Left ventricle myocardium inferior (tissue), 1 donor: ENCODE data around the gene TRAF3IP3. TPM values are rescaled to one million over a fixed set of nuclear protein-coding genes. Genes with fewer than 3 reads are reported as not detected.

Source experiments
- DNase-seq: peaks from one replicate; pipeline ENCODE4 v3.0.0-alpha.2; 2020
- H3K27ac ChIP-seq: fragments of 200-600 bp; replicated peaks from 2 replicates; pipeline ENCODE4 v1.8.0; 2021
- H3K27me3 ChIP-seq: fragments of 200-600 bp; 2 replicates; pipeline ENCODE4 v1.8.0; 2021; ENCODE audit warnings: low read depth
- H3K36me3 ChIP-seq: fragments of 200-600 bp; 2 replicates; pipeline ENCODE4 v1.8.0; 2021
- H3K4me1 ChIP-seq: fragments of 200-600 bp; 2 replicates; pipeline ENCODE4 v1.8.0; 2021
- H3K4me3 ChIP-seq: fragments of 200-600 bp; 2 replicates; pipeline ENCODE4 v1.8.0; 2021; ENCODE audit warnings: mild to moderate bottlenecking, moderate library complexity
- H3K9me3 ChIP-seq: fragments of 200-600 bp; replicated peaks from 2 replicates; pipeline ENCODE4 v1.8.0; 2021
- CTCF ChIP-seq: fragments of 200-600 bp; IDR thresholded peaks from 2 replicates; pipeline ENCODE4 v1.8.0; 2021; ENCODE audit warnings: antibody characterized with exemption, mild to moderate bottlenecking, borderline replicate concordance
- intact Hi-C: fragments of 100-400 bp; cut with micrococcal nuclease; formaldehyde crosslinking; loops from one replicate; pipeline ENCODE4 v1.11.0; 2022
- long read RNA-seq: library from polyadenylated mRNA; unstranded; transcript quantifications from one replicate; pipeline ENCODE4 v2.0.0, GENCODE V29; 2021
- total RNA-seq: library from RNA; stranded (reverse); fragmentation: NEBNext Ultra II Directional; extraction: Animal tissue kit (Norgen Biotek cat#: 25700); gene quantifications from one replicate; pipeline ENCODE4 v1.2.1, GENCODE V29; 2021
- donor health status: DM: no; HTN: yes; CAD: no; lungs with severe emphysema.

Gene TRAF3IP3
- total RNA-seq: 1.2 TPM
- long read RNA-seq: 0 reads

- intact Hi-C loops: no loop called here
- Histone ChIP-seq H3K4me1 (peaks cover 6% of the 10 kb centered on the region), H3K27ac (peak within 1 kb of the TSS; percentile 16)
Measured at GRCh38 chr1:209755926-209756614, at the start of gene TRAF3IP3. TRAF3IP3 (plus strand) TSS chr1:209756053; CDS start chr1:209760040, 3,987 bp downstream.

GRCh38 chr1:209706622-209707021 lies 49.2 kb upstream of the TRAF3IP3 start:
- no peak overlapping the region for H3K27ac ChIP-seq
- H3K9me3 ChIP-seq: no peaks in the 10 kb centered on the region
- peaks cover 17% of the 10 kb centered on the region for H3K4me1 ChIP-seq
- no peaks in the 10 kb centered on the region for H3K27me3 ChIP-seq
- H3K4me3 ChIP-seq: no peak overlapping the region
- DNase-seq: no peak
- no peaks in the 10 kb centered on the region for H3K36me3 ChIP-seq
- TF ChIP-seq CTCF: no peak
- intact Hi-C loops: no loop called here

More at GRCh38 chr1:209755926-209756614, at the start of gene TRAF3IP3:
- Histone ChIP-seq H3K4me3 (peak within 1 kb of the TSS; percentile 14), H3K27me3 (no peaks in the 10 kb centered on the region), H3K36me3 (no peaks in the 10 kb centered on the region), H3K9me3 (no peaks in the 10 kb centered on the region)
- no peak for TF ChIP-seq CTCF
- no peak for DNase-seq

GRCh38 chr1:209707308-209707707 lies 48.5 kb upstream of the TRAF3IP3 start:
- Histone ChIP-seq H3K27ac (no peak overlapping the region), H3K4me1 (peaks cover 17% of the 10 kb centered on the region), H3K9me3 (no peaks in the 10 kb centered on the region), H3K4me3 (no peak overlapping the region), H3K36me3 (no peaks in the 10 kb centered on the region), H3K27me3 (no peaks in the 10 kb centered on the region)
- no peak for DNase-seq
- intact Hi-C loops: no loop called here
- TF ChIP-seq CTCF: no peak

- Histone ChIP-seq H3K27me3 (no peaks in the 10 kb centered on the region), H3K27ac (no peak overlapping the region), H3K4me1 (peaks cover 17% of the 10 kb centered on the region), H3K9me3 (no peaks in the 10 kb centered on the region), H3K36me3 (no peaks in the 10 kb centered on the region), H3K4me3 (no peak overlapping the region)
- intact Hi-C loops: no loop called here
- no peak for TF ChIP-seq CTCF
- no peak for DNase-seq
Measured at GRCh38 chr1:209708297-209708696, 47.6 kb upstream of the TRAF3IP3 start.

- no peaks in the 10 kb centered on the region for H3K4me1 ChIP-seq
- no peaks in the 10 kb centered on the region for H3K27me3 ChIP-seq
- TF ChIP-seq CTCF: no peak
- no peak overlapping the region for H3K27ac ChIP-seq
- DNase-seq: no peak
- H3K4me3 ChIP-seq: no peak overlapping the region
- no peaks in the 10 kb centered on the region for H3K9me3 ChIP-seq
- intact Hi-C loops: no loop called here
- no peaks in the 10 kb centered on the region for H3K36me3 ChIP-seq
Measured at GRCh38 chr1:209710093-209710492, 45.8 kb upstream of the TRAF3IP3 start.
